Right ventricle myocardium inferior (tissue), 1 donor: Measurements from ENCODE around the gene SHROOM1. TPM values are rescaled to one million over a fixed set of nuclear protein-coding genes. Genes with fewer than 3 reads are reported as not detected.

Source experiments
- ATAC-seq: fragments of 200-7000 bp; cut with Tn5 transposase; one replicate; pipeline ENCODE4 v1.9.1; 2020; ENCODE audit warnings: mild to moderate bottlenecking, moderate library complexity
- DNase-seq: peaks from one replicate; pipeline ENCODE4 v3.0.0; 2021; ENCODE audit errors: missing footprints
- intact Hi-C: fragments of 100-400 bp; cut with DNase I; formaldehyde crosslinking; loops from one replicate; pipeline ENCODE4 v1.11.0; 2022
- total RNA-seq: library from RNA; stranded (reverse); fragmentation: NEBNext Ultra II Directional; extraction: Animal tissue kit (Norgen Biotek cat#: 25700); gene quantifications from one replicate; pipeline ENCODE4 v1.2.1, GENCODE V29; 2021
- donor health status: DM: no; HTN: yes; CAD: no; lungs with severe emphysema.

Gene SHROOM1
- total RNA-seq, 1 donor from 2014 or later = 5.0 TPM

- intact Hi-C loops = no loop called here
- ATAC-seq (no peak), DNase-seq (no peak)
Measured at GRCh38 chr5:132773601-132774355, 56.7 kb downstream of the SHROOM1 start.

- ATAC-seq = no peak
- intact Hi-C loops = no loop called here
- no peak for DNase-seq
Measured at GRCh38 chr5:132773114-132773513, 57.3 kb downstream of the SHROOM1 start.

- intact Hi-C loops = no loop called here
- DNase-seq (no peak), ATAC-seq (no peak)
Measured at GRCh38 chr5:132772291-132773070, 58.0 kb downstream of the SHROOM1 start.

Other genes with a start within 250 kb of the SHROOM1 start
- not detected for gene IL13, start 172.5 kb downstream of the SHROOM1 start, total RNA-seq
- not detected for gene IL4, start 156.7 kb downstream of the SHROOM1 start, total RNA-seq
- gene KIF3A, start 93.1 kb downstream of the SHROOM1 start, total RNA-seq = 10.2 TPM
- 0.16 TPM for gene CCNI2, start 83.2 kb downstream of the SHROOM1 start, total RNA-seq
- gene SEPTIN8, start 53.4 kb downstream of the SHROOM1 start, total RNA-seq = 28.5 TPM
- 0.27 TPM for gene SOWAHA, start 17.3 kb downstream of the SHROOM1 start, total RNA-seq
- 0.24 TPM for gene GDF9, start 35.8 kb upstream of the SHROOM1 start, total RNA-seq
- 1,774 TPM for gene UQCRQ, start 36.0 kb upstream of the SHROOM1 start, total RNA-seq
- gene LEAP2, start 43.0 kb upstream of the SHROOM1 start, total RNA-seq = 1.1 TPM
- 29.2 TPM for gene AFF4, start 133.0 kb upstream of the SHROOM1 start, total RNA-seq
- 18.4 TPM for gene ZCCHC10, start 195.9 kb upstream of the SHROOM1 start, total RNA-seq
- 77.4 TPM for gene HSPA4, start 221.4 kb upstream of the SHROOM1 start, total RNA-seq